ENCODE data around the gene PP2D1. TPM values are rescaled to one million over a fixed set of nuclear protein-coding genes. Genes with fewer than 3 reads are reported as not detected.

PP2D1 gene
- total and polyA plus RNA-seq, 2 donors (not counting 3 experiments of a cell fraction or from before 2014, with no cell fraction given) = not detected

- no peak overlapping the region for H3K4me3 ChIP-seq (replicated peaks in 1 of 3; ENCODE audit: insufficient read depth in 1 of 3, low read depth in 1 of 3, low read length in 3 of 3)
- ChIA-PET CTCF (no interaction called here), POLR2A (no interaction called here)
- no peaks in the 10 kb centered on the region for H3K27me3 ChIP-seq (ENCODE audit: control insufficient read depth in 2 of 2, insufficient read depth in 2 of 2, low read length in 2 of 2)
- TF ChIP-seq EZH2 (IDR thresholded peaks at IDR 0.05; ENCODE audit: borderline replicate concordance, low read depth, low read length, severe bottlenecking) = no peak
- no peak for TF ChIP-seq CTCF (IDR thresholded peaks at IDR 0.05; ENCODE audit: extremely low read depth in 1 of 2, insufficient read depth in 1 of 2, low read depth in 1 of 2, low read length in 2 of 2)
- TF ChIP-seq POLR2A (IDR thresholded peaks at IDR 0.05; ENCODE audit: low read depth, low read length) = no peak
- TF ChIP-seq JUN (IDR thresholded peaks at IDR 0.05; ENCODE audit: borderline replicate concordance, insufficient read depth, insufficient read length, low read depth) = no peak
- TF ChIP-seq MYC (IDR thresholded peaks at IDR 0.05; ENCODE audit: low read depth, low read length) = no peak
- TF ChIP-seq FOS (IDR thresholded peaks at IDR 0.05; ENCODE audit: borderline replicate concordance, insufficient read depth, low read length) = no peak
- no peak for TF ChIP-seq POLR2AphosphoS5 (IDR thresholded peaks at IDR 0.05; ENCODE audit: insufficient read depth, low read depth, low read length)
- H2AFZ ChIP-seq (ENCODE audit: low read depth, low read length) = peak overlapping the region; percentile 34
- no peaks in the 10 kb centered on the region for H3K9me3 ChIP-seq (replicated peaks; ENCODE audit: control insufficient read depth, insufficient read depth, low read length)
- H3K79me2 ChIP-seq (ENCODE audit: control insufficient read depth, insufficient read depth, low read length) = no peaks in the 10 kb centered on the region
- intact Hi-C loops (cut with micrococcal nuclease) = no loop called here
- H3K4me2 ChIP-seq (ENCODE audit: insufficient read depth, low read length) = peak overlapping the region; percentile 49
- no peaks in the 10 kb centered on the region for H3K9me1 ChIP-seq (replicated peaks; ENCODE audit: control insufficient read depth, extremely low read depth, insufficient read depth, low read length)
- DNase-seq (ENCODE audit: low read depth, low spot score) (peak; percentile 64), FAIRE-seq (peak; percentile 48)
- H3K4me1 ChIP-seq (ENCODE audit: control insufficient read depth, extremely low read depth, insufficient read depth, low read length) = peaks cover 15% of the 10 kb centered on the region
- no peak overlapping the region for H3K9ac ChIP-seq (replicated peaks; ENCODE audit: extremely low read depth, insufficient read depth, low read length)
- no peaks in the 10 kb centered on the region for H3K36me3 ChIP-seq (ENCODE audit: control insufficient read depth in 2 of 2, extremely low read depth in 1 of 2, insufficient read depth in 2 of 2, low read length in 2 of 2)
- dilution Hi-C loops (cut with MboI; ENCODE audit: extremely low pct_ligation_motif_present, low sequenced_read_pairs) = no loop called here
- H4K20me1 ChIP-seq (replicated peaks; ENCODE audit: control insufficient read depth, extremely low read depth, insufficient read depth, low read length) = no peaks in the 10 kb centered on the region
- no TSS peak for BruUV-seq (replicated peaks)
- H3K27ac ChIP-seq (ENCODE audit: insufficient read depth, low read depth, low read length) = no peak overlapping the region
Measured at GRCh38 chr3:20043396-20043795, 31.3 kb upstream of the PP2D1 start.
